ENCODE data around the gene GPR52.

- TF ChIP-seq, protein P1, sequence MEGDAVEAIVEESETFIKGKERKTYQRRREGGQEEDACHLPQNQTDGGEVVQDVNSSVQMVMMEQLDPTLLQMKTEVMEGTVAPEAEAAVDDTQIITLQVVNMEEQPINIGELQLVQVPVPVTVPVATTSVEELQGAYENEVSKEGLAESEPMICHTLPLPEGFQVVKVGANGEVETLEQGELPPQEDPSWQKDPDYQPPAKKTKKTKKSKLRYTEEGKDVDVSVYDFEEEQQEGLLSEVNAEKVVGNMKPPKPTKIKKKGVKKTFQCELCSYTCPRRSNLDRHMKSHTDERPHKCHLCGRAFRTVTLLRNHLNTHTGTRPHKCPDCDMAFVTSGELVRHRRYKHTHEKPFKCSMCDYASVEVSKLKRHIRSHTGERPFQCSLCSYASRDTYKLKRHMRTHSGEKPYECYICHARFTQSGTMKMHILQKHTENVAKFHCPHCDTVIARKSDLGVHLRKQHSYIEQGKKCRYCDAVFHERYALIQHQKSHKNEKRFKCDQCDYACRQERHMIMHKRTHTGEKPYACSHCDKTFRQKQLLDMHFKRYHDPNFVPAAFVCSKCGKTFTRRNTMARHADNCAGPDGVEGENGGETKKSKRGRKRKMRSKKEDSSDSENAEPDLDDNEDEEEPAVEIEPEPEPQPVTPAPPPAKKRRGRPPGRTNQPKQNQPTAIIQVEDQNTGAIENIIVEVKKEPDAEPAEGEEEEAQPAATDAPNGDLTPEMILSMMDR (IDR thresholded peaks at IDR 0.05): no peak
- no peak for TF ChIP-seq EP300 (IDR thresholded peaks at IDR 0.05)
Measured at GRCh38 chr1:174445351-174445750, 2.4 kb upstream of the GPR52 start.

Measured in ovary (tissue), 3 donors.